Measurements from ENCODE around the gene IARS2.
"Not testable (repeated sequence)": the region's sequence is repeated elsewhere in the genome, so short reads cannot be mapped to it uniquely, and the experiment has no call there.

The IARS2 gene

DNA sequence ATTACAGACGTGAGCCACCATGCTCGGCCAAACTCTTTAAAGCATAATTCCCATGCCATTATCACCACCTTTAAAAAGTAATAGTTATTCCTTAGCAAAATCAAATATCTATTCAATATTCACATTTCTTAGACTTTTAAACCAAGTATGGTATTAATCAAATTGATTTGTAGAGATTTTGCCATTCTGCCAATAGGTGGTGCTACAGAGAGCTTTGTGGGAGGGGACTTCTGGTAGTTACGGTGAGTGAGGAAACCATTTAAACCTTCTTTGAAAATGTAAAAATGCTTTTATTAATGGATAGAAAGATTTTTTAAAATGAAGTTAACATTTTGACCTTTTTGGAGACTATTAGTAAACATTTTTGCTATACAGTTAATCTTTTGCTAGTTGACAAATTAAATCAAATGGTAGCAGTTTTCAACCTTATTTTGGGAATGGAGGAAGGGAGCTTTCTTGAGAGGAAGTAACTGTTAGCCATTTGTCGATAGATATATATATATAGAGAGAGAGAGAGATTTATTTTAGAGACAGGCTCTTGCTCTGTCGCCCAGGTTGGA is 19.3 kb downstream of the IARS2 start:
- no peak for DNase-seq

DNA sequence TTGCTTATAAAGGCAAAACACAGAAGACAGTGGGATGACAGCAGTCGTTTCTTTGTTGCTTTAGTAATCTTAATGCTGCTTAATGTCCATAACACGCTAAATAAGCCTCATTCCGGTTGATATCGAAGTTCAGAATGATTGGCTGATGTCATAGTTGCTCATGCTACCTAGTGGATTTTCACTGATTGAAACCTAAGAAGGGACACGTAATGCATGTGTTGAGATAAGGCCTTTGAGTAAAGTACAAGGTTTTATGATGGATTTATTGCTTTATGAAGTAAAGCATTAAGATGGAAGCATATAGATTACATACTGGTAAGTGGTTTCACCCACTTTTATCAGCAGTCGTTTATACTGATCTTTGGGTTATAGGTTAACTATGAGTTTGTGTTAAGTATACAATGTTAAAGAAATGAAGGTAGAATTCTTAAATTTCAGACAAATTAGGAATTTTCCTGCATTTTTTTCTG is 25.1 kb downstream of the IARS2 start:
- no peak for DNase-seq

DNA sequence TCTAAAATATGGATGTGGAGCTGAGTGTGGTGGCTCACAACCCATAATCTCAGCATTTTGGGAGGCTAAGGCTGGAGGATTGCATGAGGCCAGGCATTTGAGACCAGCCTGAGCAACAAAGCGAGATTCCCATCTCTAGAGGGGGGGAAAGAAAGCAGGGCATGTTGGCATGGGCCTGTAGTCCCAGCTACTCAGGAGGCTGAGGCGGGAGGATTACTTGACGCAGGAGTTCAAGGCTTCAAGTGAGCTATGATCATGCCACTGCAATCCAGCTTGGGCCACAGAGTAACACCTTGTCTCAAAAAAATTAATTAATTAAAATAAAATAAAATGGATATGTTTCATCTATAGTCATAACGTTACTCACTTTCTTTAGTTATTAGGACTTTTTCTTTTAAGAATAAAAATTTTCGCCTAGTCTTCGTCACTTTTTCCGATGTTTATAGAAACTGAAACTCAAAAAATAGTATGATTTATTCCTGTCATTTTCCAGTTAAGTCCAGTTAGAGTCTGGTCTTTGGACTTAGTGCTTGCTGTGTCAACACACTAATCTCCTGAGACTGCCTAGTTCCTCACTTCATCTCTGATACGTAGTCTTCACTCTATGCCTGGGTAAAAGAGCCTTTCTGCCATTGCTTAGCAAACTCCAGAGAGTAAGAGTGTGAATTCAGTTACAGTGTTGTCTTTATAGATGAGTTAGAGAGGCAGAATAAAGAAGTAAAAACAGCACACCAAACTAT is 28.0 kb downstream of the IARS2 start:
- DNase-seq, result no peak

DNA sequence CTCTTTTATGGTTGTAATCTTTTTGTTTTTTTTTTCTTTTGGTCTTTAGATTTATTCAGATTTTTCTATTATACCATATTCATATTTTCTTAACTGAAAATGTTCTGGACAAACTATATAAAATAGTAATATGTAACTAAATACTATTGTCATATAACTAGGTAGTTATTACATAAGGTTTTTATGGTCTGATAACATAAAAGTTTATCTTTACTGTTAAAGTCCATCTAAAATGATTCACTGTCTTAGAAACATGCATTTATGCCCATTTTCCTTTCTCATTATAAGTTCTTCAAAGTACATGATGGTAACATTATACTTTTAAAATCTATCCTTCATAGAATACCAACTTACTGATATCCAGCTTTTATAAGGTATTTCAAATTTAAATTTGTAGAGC is 29.1 kb downstream of the IARS2 start:
- DNase-seq, result no peak

- DNase-seq, result no peak
These were observed 30.0 kb downstream of the IARS2 start for GRCh38 chr1:220123889-220124288.

DNA sequence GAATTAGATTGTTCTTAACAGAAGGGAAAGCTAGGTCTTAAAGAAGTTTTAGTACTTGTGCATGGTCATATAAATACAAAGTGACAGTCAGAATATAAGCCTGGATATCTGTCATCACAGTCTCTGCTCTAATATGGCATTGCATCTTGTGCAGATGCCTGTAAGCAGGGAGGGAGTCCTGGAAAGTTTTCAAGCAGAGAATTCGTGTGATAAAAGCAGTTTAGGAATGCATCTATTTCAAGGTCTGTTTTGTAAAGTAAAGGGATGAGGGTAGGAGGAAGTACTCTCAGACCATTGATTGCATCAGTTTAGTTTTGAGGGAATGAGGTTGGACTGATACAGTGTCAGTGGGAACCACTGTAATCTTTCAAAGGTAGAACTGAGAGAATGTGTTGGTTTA is 30.6 kb downstream of the IARS2 start:
- DNase-seq, result no peak

GRCh38 chr1:220127076-220127475 is 33.1 kb downstream of the IARS2 start:
- no peak for DNase-seq

- DNase-seq, result no peak
These were observed 35.7 kb downstream of the IARS2 start for GRCh38 chr1:220129479-220130210.

- DNase-seq, result no peak
These were observed 41.8 kb downstream of the IARS2 start for GRCh38 chr1:220135755-220136154.

DNA sequence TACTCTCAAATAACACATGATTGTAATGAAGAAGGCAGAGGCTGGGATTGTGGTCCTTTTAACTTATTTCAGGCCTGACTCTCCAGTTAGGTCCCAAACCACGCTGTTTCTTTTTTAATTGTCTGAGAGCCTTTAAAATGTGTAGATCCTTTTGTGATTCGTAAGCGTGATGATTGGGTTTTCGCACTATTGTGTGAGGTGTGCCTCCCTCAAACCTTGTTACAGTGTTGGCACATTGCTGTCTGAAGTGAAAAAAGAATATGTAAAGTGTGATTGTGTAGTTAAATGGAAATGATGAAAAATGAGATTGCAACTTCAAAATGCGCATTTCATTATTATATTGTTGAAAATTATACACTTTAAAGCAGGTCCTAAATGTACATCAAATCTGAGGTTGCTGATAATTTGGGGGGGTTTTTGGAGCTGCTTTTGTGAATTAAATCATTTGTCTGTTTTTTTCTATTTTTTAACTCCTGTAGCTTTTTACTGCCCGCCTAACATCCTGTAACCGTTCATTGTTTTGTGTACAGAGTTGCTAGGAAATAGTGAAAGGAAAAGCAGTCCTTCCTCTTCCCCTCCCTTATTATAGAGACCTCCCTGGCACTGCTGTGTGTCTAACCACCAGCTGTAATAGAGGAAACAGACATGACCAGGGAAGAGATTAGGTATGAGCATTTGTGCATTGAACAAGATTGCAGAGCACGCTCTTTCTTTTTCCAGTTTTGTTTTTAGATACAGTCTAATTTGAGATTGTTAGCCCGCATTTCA is 43.3 kb downstream of the IARS2 start:
- DNase-seq, result no peak

DNA sequence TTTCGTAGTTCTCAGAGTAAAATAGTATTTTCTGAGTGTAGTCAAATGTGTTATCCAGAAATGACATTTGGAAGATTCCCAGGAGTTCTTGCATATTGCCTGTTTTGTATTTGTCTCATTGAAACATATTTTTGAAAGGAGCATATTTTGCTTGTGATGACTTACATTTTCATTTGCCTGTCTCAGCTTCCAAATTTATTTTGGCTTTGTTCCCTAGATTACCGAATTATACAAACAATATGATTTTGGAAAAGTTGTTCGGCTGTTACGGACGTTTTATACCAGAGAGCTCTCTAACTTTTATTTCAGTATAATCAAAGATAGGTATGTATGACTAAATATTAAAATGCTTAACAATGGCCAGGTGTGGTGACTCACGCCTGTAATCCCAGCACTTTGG is 46.0 kb downstream of the IARS2 start:
- DNase-seq, result no peak

DNA sequence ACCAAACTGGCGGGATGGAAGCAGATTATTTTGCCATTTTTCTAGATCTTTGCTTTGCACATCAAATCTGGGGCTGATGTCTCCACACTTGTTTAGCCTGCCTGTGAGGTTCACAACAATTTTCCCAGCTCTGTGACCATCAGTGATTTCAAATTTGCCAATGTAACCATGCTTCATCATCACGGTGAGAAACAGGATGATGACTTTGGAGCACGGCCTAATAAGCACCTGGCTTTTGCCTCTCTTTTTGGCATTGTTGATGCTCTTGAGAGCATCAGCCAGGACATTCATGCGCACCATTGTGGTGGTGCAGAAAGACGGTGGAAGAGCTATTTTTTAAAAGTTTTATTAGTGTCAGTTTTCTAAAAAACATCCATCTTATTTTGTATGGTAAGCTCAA is 50.1 kb downstream of the IARS2 start:
- DNase-seq, result no peak

DNA sequence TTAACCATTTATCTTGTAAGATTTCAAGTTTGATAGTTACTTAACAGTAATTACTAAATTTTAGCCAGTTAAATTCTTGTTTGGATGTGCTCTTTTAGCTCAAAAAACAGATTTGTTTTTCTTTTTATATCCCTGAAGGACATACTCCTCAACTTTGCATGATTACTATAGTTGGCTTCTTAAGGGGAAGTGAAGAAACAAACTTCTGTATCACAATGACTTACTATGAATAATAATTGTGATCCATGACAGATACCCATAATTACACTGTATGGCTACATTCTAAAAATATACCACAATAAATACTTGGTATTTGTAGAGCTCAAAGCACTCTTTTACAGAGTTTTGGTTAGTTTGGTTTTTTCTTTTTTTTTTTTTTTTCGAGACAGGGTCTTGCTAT is 55.8 kb downstream of the IARS2 start:
- no peak for DNase-seq

DNA sequence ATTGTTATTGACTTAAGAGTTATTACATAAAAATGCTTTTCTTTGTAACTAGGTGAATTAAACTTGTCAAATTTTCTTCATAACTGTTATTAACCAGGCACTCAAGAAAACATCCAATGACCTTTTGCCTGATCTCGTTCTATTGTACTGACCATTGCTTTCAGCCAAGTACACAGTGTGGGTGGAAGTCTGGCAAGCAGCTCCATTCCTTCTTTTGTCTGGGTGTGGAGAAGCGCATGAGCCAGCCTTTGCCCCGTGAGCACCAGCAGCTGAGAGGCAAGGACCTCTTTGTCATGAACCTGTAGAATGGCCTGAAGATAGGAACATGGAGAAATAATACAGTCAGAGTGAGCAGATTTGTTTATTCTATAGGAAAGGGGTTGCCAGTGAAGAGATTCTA is 57.5 kb downstream of the IARS2 start:
- DNase-seq, result no peak

- no peak for DNase-seq
These were observed 59.2 kb downstream of the IARS2 start for GRCh38 chr1:220153147-220153546.

- no peak for DNase-seq
These were observed 62.8 kb downstream of the IARS2 start for GRCh38 chr1:220156620-220157146.

- no peak for DNase-seq
These were observed 63.8 kb downstream of the IARS2 start for GRCh38 chr1:220157738-220158137.

DNA sequence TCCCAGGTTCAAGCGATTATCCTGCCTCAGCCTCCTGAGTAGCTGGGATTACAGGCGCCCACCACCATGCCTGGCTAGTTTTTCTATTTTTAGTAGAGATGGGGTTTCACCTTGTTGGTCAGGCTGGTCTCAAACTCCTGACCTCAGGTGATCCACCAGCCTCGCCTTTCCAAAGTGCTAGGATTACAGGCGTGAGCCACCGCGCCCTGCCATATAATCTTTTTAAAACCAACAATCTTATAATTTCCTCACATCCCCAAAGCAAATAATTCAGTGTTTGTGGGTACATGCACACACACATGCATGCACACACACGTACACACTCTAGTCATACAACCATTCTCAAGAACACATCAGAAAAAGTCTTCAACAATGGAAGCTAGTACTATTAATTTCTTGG is 64.6 kb downstream of the IARS2 start:
- DNase-seq, result not testable (repeated sequence)

DNA sequence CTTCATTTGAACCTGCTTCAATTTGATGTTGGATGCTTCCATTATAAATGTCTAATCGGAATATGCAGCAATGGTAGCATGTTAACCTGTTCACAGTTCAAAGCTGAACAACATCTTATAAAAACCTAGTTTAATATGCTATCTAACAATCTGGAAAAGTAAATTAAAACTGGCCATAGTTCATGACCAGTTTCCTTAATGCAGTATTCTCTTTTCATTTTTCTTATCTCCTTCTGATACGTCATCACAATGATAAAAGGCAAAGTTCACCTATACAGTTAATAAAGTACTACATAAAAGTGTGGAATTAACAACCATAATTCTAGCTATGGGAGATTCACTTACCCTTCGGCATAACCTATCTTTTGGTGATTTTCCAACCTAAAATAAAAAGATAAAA is 65.1 kb downstream of the IARS2 start:
- no peak for DNase-seq

GRCh38 chr1:220160027-220160426 is 66.1 kb downstream of the IARS2 start:
- DNase-seq, result no peak

DNA sequence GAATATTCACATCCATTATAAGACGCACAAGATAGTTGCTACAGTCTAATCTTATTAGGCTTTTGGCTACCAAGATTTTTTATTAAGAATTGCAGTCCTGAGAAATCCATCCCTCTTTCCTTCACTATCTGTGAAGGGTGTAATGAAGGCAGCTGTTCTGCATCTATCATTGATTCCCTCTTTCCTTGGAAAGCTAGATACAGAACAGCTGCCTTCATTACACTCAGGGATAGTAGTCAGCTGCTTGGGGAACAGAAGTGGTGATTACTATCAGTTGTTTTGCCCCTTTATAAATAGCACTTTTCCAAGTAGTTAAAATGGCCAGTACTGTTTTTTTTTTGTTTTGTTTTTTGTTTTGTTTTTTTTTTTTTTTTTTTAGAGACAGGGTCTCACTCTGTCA is 70.2 kb downstream of the IARS2 start:
- DNase-seq, result no peak

GRCh38 chr1:220164517-220164916 is 70.6 kb downstream of the IARS2 start:
- no peak for DNase-seq

DNA sequence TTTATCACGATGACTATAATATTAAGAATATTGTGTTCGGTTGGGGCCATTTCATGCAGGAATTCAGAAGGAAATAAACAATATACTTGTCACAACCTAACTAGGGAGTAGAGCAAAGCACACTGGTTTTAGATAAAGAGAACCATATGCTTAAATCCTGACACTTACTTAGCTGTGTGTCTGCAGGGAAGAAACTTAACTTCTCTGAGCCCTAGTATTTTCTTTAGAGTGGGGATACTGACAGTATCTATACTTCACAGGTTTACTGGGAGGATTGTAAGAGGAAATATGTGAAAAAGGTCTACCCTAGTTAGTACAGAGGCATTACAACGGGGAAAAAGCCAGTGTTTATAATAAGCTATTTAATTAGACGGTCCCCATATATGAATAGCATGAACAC is 72.9 kb downstream of the IARS2 start:
- DNase-seq, result no peak
